ENCODE results near the gene NRTN. TPM values are rescaled to one million over a fixed set of nuclear protein-coding genes. Genes with fewer than 3 reads are reported as not detected.

The NRTN gene
- polyA plus RNA-seq, 1 donor (not counting 4 experiments of a cell fraction or from before 2014, with no cell fraction given): not detected

DNA sequence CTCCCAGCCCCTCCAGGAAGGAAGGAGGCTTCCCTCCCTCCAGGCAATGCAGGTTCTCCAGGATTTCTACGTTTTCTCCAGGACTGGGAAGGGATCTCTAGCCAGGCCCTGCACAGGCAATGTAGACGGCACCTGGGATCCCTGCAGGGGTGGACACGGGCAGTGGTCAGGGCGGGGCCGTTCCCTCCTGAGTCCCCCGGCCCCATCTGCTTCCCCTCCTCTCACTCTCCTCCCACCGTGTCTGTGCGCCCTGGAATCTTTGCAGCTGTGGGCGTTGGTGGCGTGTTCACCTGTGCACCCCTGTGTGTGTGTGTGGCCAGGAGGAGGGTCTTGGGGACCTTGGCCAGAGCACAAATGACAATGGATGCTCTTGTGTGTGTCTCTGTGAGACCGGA, 10.0 kb downstream of the NRTN start:
- Histone ChIP-seq H3K9me3 (ENCODE audit: control insufficient read depth, low read depth, low read length) (no peaks in the 10 kb centered on the region), H3K4me3 (ENCODE audit: control insufficient read depth in 2 of 3, extremely low read depth in 1 of 3, insufficient read depth in 2 of 3, low read depth in 1 of 3, low read length in 3 of 3) (no peak overlapping the region), H3K9me1 (ENCODE audit: control insufficient read depth, extremely low read depth, insufficient read depth, low read length) (no peaks in the 10 kb centered on the region), H3K27ac (ENCODE audit: control insufficient read depth, insufficient read depth, low read length) (no peak overlapping the region), H3K36me3 (ENCODE audit: control insufficient read depth in 2 of 2, extremely low read depth in 1 of 2, insufficient read depth in 2 of 2, low read length in 2 of 2) (no peaks in the 10 kb centered on the region), H3K27me3 (ENCODE audit: control insufficient read depth, extremely low read depth, insufficient read depth, low read length) (peaks cover 16% of the 10 kb centered on the region), H3K9ac (ENCODE audit: control insufficient read depth, extremely low read depth, insufficient read depth, low read length) (no peak overlapping the region), H3K79me2 (ENCODE audit: control insufficient read depth, insufficient read depth, low read length) (no peaks in the 10 kb centered on the region), H3K4me1 (ENCODE audit: control insufficient read depth, extremely low read depth, insufficient read depth, low read length) (no peaks in the 10 kb centered on the region), H3K4me2 (ENCODE audit: control insufficient read depth, extremely low read depth, insufficient read depth, low read depth, low read length) (no peak overlapping the region), H2AFZ (ENCODE audit: control insufficient read depth, low read length) (no peak overlapping the region), H4K20me1 (ENCODE audit: control insufficient read depth, extremely low read depth, insufficient read depth, low read length) (no peaks in the 10 kb centered on the region)
- DNase-seq (ENCODE audit: low read depth, low spot score) (no peak), FAIRE-seq (no peak)
- TF ChIP-seq, protein P1, sequence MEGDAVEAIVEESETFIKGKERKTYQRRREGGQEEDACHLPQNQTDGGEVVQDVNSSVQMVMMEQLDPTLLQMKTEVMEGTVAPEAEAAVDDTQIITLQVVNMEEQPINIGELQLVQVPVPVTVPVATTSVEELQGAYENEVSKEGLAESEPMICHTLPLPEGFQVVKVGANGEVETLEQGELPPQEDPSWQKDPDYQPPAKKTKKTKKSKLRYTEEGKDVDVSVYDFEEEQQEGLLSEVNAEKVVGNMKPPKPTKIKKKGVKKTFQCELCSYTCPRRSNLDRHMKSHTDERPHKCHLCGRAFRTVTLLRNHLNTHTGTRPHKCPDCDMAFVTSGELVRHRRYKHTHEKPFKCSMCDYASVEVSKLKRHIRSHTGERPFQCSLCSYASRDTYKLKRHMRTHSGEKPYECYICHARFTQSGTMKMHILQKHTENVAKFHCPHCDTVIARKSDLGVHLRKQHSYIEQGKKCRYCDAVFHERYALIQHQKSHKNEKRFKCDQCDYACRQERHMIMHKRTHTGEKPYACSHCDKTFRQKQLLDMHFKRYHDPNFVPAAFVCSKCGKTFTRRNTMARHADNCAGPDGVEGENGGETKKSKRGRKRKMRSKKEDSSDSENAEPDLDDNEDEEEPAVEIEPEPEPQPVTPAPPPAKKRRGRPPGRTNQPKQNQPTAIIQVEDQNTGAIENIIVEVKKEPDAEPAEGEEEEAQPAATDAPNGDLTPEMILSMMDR (optimal IDR thresholded peaks at IDR 0.05 in 1 of 3, IDR thresholded peaks at IDR 0.05 in 1 of 3, conservative IDR thresholded peaks at IDR 0.05 in 1 of 3; ENCODE audit: extremely low read depth in 1 of 3, insufficient read depth in 2 of 3, low read length in 3 of 3): no peak
- dilution Hi-C loops (cut with MboI; ENCODE audit: extremely low pct_ligation_motif_present, low sequenced_read_pairs): no loop called here

DNA sequence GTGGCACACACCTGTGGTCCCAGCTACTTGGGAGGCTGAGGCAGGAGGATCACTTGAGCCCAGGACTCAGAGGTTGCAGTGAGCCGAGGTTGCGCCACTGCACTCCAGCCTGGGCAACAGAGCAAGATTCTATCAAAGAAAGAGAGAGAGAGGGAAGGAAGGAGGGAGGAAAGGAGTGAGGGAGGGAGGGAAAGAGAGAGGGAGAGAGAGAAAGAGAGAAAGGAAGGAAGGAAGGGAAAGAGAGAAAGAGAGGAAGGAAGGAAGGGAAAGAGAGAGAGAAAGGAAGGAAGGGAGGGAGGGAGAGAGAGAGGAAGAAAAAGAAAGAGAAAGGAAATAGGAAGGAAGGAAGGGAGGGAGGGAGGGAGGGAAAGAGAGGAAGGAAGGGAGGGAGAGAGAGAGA, 12.4 kb downstream of the NRTN start:
- no peak overlapping the region for H3K4me3 ChIP-seq (ENCODE audit: control insufficient read depth in 2 of 3, extremely low read depth in 1 of 3, insufficient read depth in 2 of 3, low read depth in 1 of 3, low read length in 3 of 3)

More for the DNA sequence above, 12.4 kb downstream of the NRTN start:
- Histone ChIP-seq H4K20me1 (ENCODE audit: control insufficient read depth, extremely low read depth, insufficient read depth, low read length) (no peaks in the 10 kb centered on the region), H3K4me1 (ENCODE audit: control insufficient read depth, extremely low read depth, insufficient read depth, low read length) (no peaks in the 10 kb centered on the region), H3K27ac (ENCODE audit: control insufficient read depth, insufficient read depth, low read length) (no peak overlapping the region), H3K4me2 (ENCODE audit: control insufficient read depth, extremely low read depth, insufficient read depth, low read depth, low read length) (no peak overlapping the region), H3K36me3 (ENCODE audit: control insufficient read depth in 2 of 2, extremely low read depth in 1 of 2, insufficient read depth in 2 of 2, low read length in 2 of 2) (no peaks in the 10 kb centered on the region), H3K79me2 (ENCODE audit: control insufficient read depth, insufficient read depth, low read length) (no peaks in the 10 kb centered on the region), H3K9me1 (ENCODE audit: control insufficient read depth, extremely low read depth, insufficient read depth, low read length) (no peaks in the 10 kb centered on the region), H2AFZ (ENCODE audit: control insufficient read depth, low read length) (no peak overlapping the region), H3K9me3 (ENCODE audit: control insufficient read depth, low read depth, low read length) (no peaks in the 10 kb centered on the region), H3K9ac (ENCODE audit: control insufficient read depth, extremely low read depth, insufficient read depth, low read length) (no peak overlapping the region), H3K27me3 (ENCODE audit: control insufficient read depth, extremely low read depth, insufficient read depth, low read length) (peaks cover 18% of the 10 kb centered on the region)
- no peak for DNase-seq (ENCODE audit: low read depth, low spot score)
- dilution Hi-C loops (cut with MboI; ENCODE audit: extremely low pct_ligation_motif_present, low sequenced_read_pairs): no loop called here
- TF ChIP-seq, protein P1 (optimal IDR thresholded peaks at IDR 0.05 in 1 of 3, IDR thresholded peaks at IDR 0.05 in 1 of 3, conservative IDR thresholded peaks at IDR 0.05 in 1 of 3; ENCODE audit: extremely low read depth in 1 of 3, insufficient read depth in 2 of 3, low read length in 3 of 3): no peak
- TF ChIP-seq EZH2 (IDR thresholded peaks at IDR 0.05; ENCODE audit: low read length): no peak
- FAIRE-seq: no peak

All from keratinocyte (primary cell).